ENCODE data around the gene CYP4F8. TPM values are rescaled to one million over a fixed set of nuclear protein-coding genes. Genes with fewer than 3 reads are reported as not detected.

Gene CYP4F8
- total RNA-seq, 1 donor from 2014 or later = not detected

Other genes starting within 250 kb of the CYP4F8 start
- 18.4 and 19.4 TPM in 2 replicates for gene AKAP8, start 235.4 kb upstream of the CYP4F8 start, total RNA-seq
- gene AKAP8L, start 196.2 kb upstream of the CYP4F8 start, total RNA-seq = 53.5 and 62.0 TPM in 2 replicates
- gene WIZ, start 165.3 kb upstream of the CYP4F8 start, total RNA-seq = 6.0 and 8.5 TPM in 2 replicates
- 0.60 and 0.79 TPM in 2 replicates for gene RASAL3, start 150.7 kb upstream of the CYP4F8 start, total RNA-seq
- 0.04 TPM in 1 of 2 replicates, not detected in the other for gene PGLYRP2, start 135.7 kb upstream of the CYP4F8 start, total RNA-seq
- gene CYP4F22, start 106.7 kb upstream of the CYP4F8 start, total RNA-seq = not detected in 2 replicates
- gene CYP4F3, start 25.7 kb downstream of the CYP4F8 start, total RNA-seq = 0.04 and 0.07 TPM in 2 replicates
- gene CYP4F12, start 57.9 kb downstream of the CYP4F8 start, total RNA-seq = not detected in 2 replicates
- gene OR10H2, start 112.8 kb downstream of the CYP4F8 start, total RNA-seq = not detected in 2 replicates
- not detected in 2 replicates for gene OR10H3, start 122.8 kb downstream of the CYP4F8 start, total RNA-seq
- gene OR10H5, start 172.4 kb downstream of the CYP4F8 start, total RNA-seq = not detected in 2 replicates
- gene OR10H1, start 200.4 kb downstream of the CYP4F8 start, total RNA-seq = not detected in 2 replicates

Data from pulmonary artery endothelial cell (primary cell).